Astrocyte (in vitro differentiated cells and primary cell): ENCODE measurements around the gene CTNNAL1. TPM values are rescaled to one million over a fixed set of nuclear protein-coding genes. Genes with fewer than 3 reads are reported as not detected.

ENCODE experiments used
- DNase-seq: peaks from one replicate; pipeline ENCODE4 v3.0.0-alpha.2; 2010; ENCODE audit warnings: low read depth
- FAIRE-seq: peaks from 2 replicates; lab custom pipeline; 2011; peaks lifted over from hg19 to GRCh38; lab: Jason Lieb, UNC
- H2AFZ ChIP-seq: 2 replicates; pipeline ENCODE4 v1.6.0; 2012; ENCODE audit warnings: low read depth, low read length, inconsistent platforms
- H3K27ac ChIP-seq: 2 replicates; pipeline ENCODE4 v1.5.1; 2011; ENCODE audit warnings: low read depth, low read length, inconsistent platforms
- H3K27me3 ChIP-seq: 2 replicates; pipeline ENCODE4 v1.6.0; 2011; ENCODE audit warnings: low read length, inconsistent platforms; ENCODE audit not compliant: insufficient read depth
- H3K36me3 ChIP-seq: 2 replicates; pipeline ENCODE4 v1.5.1; 2011; ENCODE audit warnings: low read length, inconsistent platforms; ENCODE audit not compliant: insufficient read depth
- H3K4me1 ChIP-seq: 2 replicates; pipeline ENCODE4 v1.5.1; 2011; ENCODE audit warnings: low read length, inconsistent platforms; ENCODE audit not compliant: insufficient read depth
- H3K4me2 ChIP-seq: 2 replicates; pipeline ENCODE4 v1.6.0; 2012; ENCODE audit warnings: low read length, inconsistent platforms
- H3K4me3 ChIP-seq: 2 replicates; pipeline ENCODE4 v1.5.1; 2011; ENCODE audit warnings: low read depth, mild to moderate bottlenecking, low read length, inconsistent platforms; ENCODE audit not compliant: insufficient read depth
- H3K79me2 ChIP-seq: 2 replicates; pipeline ENCODE4 v1.6.0; 2012; ENCODE audit warnings: mild to moderate bottlenecking, low read length, inconsistent platforms; ENCODE audit not compliant: insufficient read depth
- H3K9ac ChIP-seq: 2 replicates; pipeline ENCODE4 v1.6.0; 2012; ENCODE audit warnings: mild to moderate bottlenecking, low read length, inconsistent platforms
- H3K9me3 ChIP-seq: 2 replicates; pipeline ENCODE4 v1.5.1; 2012; ENCODE audit warnings: low read depth, mild to moderate bottlenecking, low read length, inconsistent platforms; ENCODE audit not compliant: insufficient read depth
- H4K20me1 ChIP-seq: 2 replicates; pipeline ENCODE4 v1.6.0; 2012; ENCODE audit warnings: low read length, inconsistent platforms; ENCODE audit not compliant: insufficient read depth
- H3K27ac Mint-ChIP-seq: one replicate; pipeline ENCODE4 v1.8.0; 2021; ENCODE audit warnings: mild to moderate bottlenecking, mixed read lengths; ENCODE audit not compliant: unreplicated experiment
- H3K27me3 Mint-ChIP-seq: one replicate; pipeline ENCODE4 v1.8.0; 2021; ENCODE audit warnings: low read depth, mixed read lengths; ENCODE audit not compliant: unreplicated experiment
- H3K36me3 Mint-ChIP-seq: one replicate; pipeline ENCODE4 v1.8.0; 2021; ENCODE audit warnings: low read depth, mixed read lengths; ENCODE audit not compliant: unreplicated experiment
- H3K4me1 Mint-ChIP-seq: one replicate; pipeline ENCODE4 v1.8.0; 2021; ENCODE audit warnings: low read depth, mixed read lengths; ENCODE audit not compliant: unreplicated experiment
- H3K4me3 Mint-ChIP-seq: one replicate; pipeline ENCODE4 v1.8.0; 2021; ENCODE audit warnings: mild to moderate bottlenecking, moderate library complexity, mixed read lengths; ENCODE audit not compliant: unreplicated experiment
- H3K9me3 Mint-ChIP-seq: one replicate; pipeline ENCODE4 v1.8.0; 2021; ENCODE audit warnings: mild to moderate bottlenecking, mixed read lengths; ENCODE audit not compliant: unreplicated experiment
- EZH2 ChIP-seq: IDR thresholded peaks from 2 replicates; pipeline ENCODE4 v1.6.1; 2012; ENCODE audit warnings: mild to moderate bottlenecking, low read length, inconsistent platforms; ENCODE audit not compliant: insufficient read depth
- total RNA-seq: library from RNA; stranded (reverse); gene quantifications from 2 replicates; pipeline ENCODE4 v1.2.1, GENCODE V29; 2021
- TF ChIP-seq, protein P1 (sequence below): IDR thresholded peaks from 2 replicates; pipeline ENCODE4 v1.5.1; 2011; ENCODE audit warnings: low read depth, mild to moderate bottlenecking, inconsistent platforms, low read length, moderate library complexity; ENCODE audit not compliant: insufficient read depth

CTNNAL1 gene
- total RNA-seq, 1 donor from 2014 or later: 35.1 TPM

DNA sequence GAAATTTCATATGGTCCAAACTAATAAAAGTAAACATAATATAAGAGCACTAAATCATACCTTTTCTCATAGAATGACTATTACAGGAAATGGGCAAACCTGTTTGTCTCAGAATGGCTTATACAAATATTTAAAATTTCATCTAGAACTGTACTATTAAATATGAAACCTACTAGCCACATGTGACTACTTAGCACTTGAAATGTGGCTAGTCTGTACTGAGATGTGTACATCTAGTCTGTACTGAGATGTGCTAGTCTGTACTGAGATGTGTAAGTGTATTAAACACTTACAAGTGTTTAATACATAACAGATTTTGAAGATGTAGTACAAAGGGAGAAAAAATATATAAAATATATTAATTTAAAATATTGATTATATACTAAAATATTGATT lies 56.7 kb downstream of the CTNNAL1 start:
- Mint-ChIP-seq H3K36me3 (no peaks in the 10 kb centered on the region), H3K4me1 (no peaks in the 10 kb centered on the region), H3K4me3 (no peak overlapping the region), H3K27ac (no peak overlapping the region), H3K9me3 (no peaks in the 10 kb centered on the region), H3K27me3 (no peaks in the 10 kb centered on the region)
- Histone ChIP-seq H3K27ac (no peak overlapping the region), H3K4me1 (no peaks in the 10 kb centered on the region), H3K36me3 (peaks cover 8% of the 10 kb centered on the region), H3K9ac (no peak overlapping the region), H3K4me2 (no peak overlapping the region), H3K79me2 (no peaks in the 10 kb centered on the region), H3K27me3 (no peaks in the 10 kb centered on the region), H4K20me1 (no peaks in the 10 kb centered on the region), H3K4me3 (no peak overlapping the region), H2AFZ (no peak overlapping the region), H3K9me3 (no peaks in the 10 kb centered on the region)
- FAIRE-seq: no peak
- TF ChIP-seq, protein P1, sequence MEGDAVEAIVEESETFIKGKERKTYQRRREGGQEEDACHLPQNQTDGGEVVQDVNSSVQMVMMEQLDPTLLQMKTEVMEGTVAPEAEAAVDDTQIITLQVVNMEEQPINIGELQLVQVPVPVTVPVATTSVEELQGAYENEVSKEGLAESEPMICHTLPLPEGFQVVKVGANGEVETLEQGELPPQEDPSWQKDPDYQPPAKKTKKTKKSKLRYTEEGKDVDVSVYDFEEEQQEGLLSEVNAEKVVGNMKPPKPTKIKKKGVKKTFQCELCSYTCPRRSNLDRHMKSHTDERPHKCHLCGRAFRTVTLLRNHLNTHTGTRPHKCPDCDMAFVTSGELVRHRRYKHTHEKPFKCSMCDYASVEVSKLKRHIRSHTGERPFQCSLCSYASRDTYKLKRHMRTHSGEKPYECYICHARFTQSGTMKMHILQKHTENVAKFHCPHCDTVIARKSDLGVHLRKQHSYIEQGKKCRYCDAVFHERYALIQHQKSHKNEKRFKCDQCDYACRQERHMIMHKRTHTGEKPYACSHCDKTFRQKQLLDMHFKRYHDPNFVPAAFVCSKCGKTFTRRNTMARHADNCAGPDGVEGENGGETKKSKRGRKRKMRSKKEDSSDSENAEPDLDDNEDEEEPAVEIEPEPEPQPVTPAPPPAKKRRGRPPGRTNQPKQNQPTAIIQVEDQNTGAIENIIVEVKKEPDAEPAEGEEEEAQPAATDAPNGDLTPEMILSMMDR: no peak
- no peak for TF ChIP-seq EZH2
- no peak for DNase-seq

DNA sequence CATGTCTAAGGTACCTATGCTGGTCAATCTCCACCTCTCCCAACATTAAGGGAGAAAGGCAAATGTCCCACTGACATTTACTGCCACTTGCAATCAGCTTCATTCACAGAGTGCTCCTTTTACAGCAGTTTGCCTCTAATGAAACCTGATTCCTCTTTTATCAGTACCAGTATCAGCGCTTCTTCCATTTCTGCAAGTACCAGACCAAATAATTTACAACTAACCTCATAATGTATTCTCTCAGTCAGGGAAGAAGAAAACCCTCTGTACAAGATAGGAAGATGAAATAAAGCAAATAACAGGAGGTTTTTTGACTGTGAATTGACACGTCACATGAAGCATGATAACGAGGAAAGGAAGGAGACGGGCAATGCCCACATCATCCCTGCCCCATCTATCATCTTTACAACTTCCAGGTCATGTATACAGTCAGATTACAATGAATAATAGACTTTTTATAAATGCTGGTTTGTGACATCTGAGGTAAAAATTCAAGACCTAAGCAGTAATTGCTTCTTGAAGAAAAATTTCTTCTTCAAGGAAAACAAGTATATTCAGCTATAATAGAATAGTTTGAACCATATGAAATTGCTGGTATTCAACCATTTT lies 57.2 kb downstream of the CTNNAL1 start:
- Histone ChIP-seq H3K4me2 (no peak overlapping the region), H2AFZ (no peak overlapping the region), H3K27me3 (no peaks in the 10 kb centered on the region), H3K36me3 (peaks cover 8% of the 10 kb centered on the region), H3K9me3 (no peaks in the 10 kb centered on the region), H3K79me2 (no peaks in the 10 kb centered on the region), H3K9ac (no peak overlapping the region), H3K4me3 (no peak overlapping the region), H3K4me1 (no peaks in the 10 kb centered on the region), H4K20me1 (no peaks in the 10 kb centered on the region), H3K27ac (no peak overlapping the region)
- Mint-ChIP-seq H3K9me3 (no peaks in the 10 kb centered on the region), H3K27me3 (no peaks in the 10 kb centered on the region), H3K36me3 (no peaks in the 10 kb centered on the region), H3K4me3 (no peak overlapping the region), H3K4me1 (no peaks in the 10 kb centered on the region), H3K27ac (no peak overlapping the region)
- TF ChIP-seq EZH2: no peak
- TF ChIP-seq, protein P1: no peak
- DNase-seq (no peak), FAIRE-seq (no peak)

DNA sequence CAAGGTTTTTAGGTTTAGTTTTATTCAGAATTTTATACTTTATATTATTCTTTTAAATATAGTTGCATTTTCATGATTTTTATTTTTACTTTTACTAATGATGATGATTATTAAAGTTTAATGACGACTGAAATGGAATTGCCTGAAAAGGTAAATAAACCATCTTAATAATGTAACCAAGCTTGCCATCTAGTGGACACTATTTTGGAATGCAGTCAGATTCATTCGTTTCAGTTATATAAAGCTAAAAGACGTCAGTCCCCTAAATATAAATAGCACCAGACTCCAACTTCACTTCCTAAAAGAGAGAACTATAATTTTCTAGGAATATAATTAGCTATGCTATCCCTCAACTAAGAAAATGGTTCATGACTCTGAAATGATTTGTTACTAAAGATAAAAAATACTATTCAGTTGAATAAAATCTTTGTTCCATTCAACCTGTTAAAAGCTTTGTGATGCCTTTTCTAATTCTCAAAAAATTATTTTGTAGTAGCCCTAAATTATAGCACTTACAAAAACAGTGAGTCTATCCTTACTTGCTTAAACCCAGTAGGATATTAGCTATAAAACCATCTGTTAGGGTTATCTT lies 59.2 kb downstream of the CTNNAL1 start:
- no peaks in the 10 kb centered on the region for H3K27me3 Mint-ChIP-seq
- Histone ChIP-seq H3K4me1 (no peaks in the 10 kb centered on the region), H3K36me3 (peaks cover 4% of the 10 kb centered on the region), H2AFZ (no peak overlapping the region), H3K27me3 (no peaks in the 10 kb centered on the region), H3K79me2 (no peaks in the 10 kb centered on the region), H3K9ac (no peak overlapping the region), H3K9me3 (no peaks in the 10 kb centered on the region), H3K27ac (no peak overlapping the region), H3K4me2 (no peak overlapping the region), H4K20me1 (no peaks in the 10 kb centered on the region), H3K4me3 (no peak overlapping the region)
- no peak for TF ChIP-seq EZH2
- TF ChIP-seq, protein P1: peak; percentile 60
- no peak overlapping the region for H3K4me3 Mint-ChIP-seq
- no peak overlapping the region for H3K27ac Mint-ChIP-seq
- no peaks in the 10 kb centered on the region for H3K36me3 Mint-ChIP-seq
- DNase-seq (peak; percentile 51), FAIRE-seq (no peak)
- H3K9me3 Mint-ChIP-seq: no peaks in the 10 kb centered on the region
- no peaks in the 10 kb centered on the region for H3K4me1 Mint-ChIP-seq
